GM12874 (cell line): ENCODE results near the gene RBM7.

ENCODE experiments used
- TF ChIP-seq, protein P1 (sequence below): IDR thresholded peaks from 2 replicates; pipeline ENCODE4 v1.5.1; 2011; ENCODE audit warnings: low read depth, mild to moderate bottlenecking, control low read depth, low read length, moderate library complexity; ENCODE audit not compliant: insufficient read depth

The RBM7 gene

DNA sequence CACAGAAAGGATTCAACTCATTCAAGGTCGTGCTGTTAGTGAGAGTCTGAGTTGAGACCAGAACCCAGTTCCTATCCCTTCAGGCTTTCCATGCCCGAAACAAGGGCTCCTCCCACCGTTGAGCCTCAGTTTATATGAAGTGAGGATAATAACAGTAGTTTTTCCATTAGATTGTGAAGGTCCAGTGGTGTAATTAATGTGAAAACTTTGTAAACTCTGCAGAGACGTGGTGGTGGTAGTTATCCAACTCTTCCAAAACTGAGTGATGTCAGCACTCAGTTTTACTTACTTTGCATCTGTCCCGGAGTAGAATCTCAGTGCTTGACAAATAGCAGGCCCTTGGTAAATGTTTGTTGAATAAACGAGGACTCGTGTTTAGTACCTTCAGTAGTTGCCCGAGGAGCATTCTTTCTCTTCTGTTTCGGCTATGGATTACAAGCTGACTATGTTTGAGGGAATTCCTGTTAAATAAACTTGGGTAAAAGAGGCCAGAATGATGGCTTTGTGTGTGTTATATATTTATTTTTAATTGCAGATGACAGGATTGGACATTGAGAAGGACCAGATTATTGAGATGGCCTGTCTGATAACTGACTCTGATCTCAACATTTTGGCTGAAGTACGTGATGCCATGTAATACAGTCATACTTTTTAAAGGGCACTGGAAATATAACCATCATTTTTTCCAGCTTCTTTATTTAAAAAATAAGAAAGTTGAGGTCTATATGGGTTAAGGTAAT, 39.8 kb downstream of the RBM7 start:
- TF ChIP-seq, protein P1, sequence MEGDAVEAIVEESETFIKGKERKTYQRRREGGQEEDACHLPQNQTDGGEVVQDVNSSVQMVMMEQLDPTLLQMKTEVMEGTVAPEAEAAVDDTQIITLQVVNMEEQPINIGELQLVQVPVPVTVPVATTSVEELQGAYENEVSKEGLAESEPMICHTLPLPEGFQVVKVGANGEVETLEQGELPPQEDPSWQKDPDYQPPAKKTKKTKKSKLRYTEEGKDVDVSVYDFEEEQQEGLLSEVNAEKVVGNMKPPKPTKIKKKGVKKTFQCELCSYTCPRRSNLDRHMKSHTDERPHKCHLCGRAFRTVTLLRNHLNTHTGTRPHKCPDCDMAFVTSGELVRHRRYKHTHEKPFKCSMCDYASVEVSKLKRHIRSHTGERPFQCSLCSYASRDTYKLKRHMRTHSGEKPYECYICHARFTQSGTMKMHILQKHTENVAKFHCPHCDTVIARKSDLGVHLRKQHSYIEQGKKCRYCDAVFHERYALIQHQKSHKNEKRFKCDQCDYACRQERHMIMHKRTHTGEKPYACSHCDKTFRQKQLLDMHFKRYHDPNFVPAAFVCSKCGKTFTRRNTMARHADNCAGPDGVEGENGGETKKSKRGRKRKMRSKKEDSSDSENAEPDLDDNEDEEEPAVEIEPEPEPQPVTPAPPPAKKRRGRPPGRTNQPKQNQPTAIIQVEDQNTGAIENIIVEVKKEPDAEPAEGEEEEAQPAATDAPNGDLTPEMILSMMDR = no peak

DNA sequence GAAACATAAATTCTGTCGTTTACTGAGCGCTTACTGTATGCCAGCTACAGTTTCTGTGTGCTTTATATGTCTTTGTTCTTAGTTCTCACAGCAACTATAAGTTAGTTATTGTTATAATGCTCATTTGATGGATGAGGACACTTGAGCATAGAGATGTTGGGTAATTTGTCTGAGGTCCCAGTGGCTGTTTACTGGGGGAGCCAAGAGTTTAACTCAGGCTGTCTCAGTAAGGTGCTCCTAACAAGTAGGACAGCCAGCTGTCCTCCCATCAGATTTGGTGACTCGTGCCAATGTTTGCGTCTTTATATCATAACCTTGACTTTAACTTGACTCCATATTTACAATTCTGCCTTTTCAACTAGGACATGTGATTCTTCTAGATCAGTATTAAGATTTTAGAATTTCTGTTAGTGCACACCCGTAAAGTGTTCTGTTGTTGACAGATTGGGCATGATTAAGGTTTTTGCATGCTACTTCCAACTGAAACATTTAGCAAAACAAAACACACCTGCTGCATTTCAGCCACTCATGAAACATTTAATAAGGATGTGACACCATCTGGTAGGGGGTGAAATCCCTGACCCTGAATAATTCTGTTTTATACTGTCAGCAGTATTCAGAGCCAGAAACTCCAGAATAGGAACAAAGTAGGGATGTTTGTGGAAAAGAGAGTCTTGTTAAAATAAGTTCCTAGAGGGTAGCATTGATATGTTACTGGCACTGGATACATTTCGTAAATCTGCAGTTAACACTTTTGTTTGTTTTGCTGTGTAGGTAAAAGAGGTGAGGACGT, 40.7 kb downstream of the RBM7 start:
- TF ChIP-seq, protein P1 = no peak

DNA sequence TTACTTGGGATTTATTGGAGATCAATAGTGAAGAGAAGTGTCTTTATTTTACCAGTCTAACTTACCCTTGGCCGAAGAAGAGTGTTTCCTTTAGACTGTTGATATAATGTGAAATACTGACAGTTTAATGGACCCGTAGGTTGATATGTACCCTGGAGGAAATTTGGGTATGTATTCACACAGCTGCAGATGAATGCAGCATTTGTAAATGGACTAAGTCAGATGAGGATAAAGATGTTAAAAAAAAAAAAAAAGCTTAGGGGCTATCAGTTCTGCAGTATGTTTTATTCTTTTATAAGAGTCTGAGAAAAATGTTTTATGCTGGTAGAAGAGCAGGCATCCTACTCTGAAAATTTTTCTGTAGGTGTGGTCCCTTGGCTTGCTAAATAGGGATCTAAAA, 41.5 kb downstream of the RBM7 start:
- TF ChIP-seq, protein P1 = no peak

DNA sequence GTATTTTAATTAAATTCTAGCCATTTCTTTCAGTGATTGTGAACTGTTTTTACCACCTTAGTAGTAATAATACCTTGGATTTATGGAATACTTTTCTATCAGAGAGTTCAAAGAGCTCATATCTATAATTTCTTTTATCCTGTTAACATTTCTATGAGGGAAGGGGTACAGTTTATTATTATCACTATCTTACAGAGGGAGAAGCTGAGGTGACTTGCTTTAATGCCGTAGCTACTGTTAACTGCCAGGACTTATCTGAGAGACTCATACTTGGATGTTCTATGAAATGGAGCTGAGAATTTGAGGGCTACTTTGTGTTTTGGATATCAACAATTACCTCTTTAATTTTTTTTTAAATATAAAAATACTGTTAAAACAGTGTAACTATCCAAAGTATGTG, 42.1 kb downstream of the RBM7 start:
- TF ChIP-seq, protein P1 = no peak

DNA sequence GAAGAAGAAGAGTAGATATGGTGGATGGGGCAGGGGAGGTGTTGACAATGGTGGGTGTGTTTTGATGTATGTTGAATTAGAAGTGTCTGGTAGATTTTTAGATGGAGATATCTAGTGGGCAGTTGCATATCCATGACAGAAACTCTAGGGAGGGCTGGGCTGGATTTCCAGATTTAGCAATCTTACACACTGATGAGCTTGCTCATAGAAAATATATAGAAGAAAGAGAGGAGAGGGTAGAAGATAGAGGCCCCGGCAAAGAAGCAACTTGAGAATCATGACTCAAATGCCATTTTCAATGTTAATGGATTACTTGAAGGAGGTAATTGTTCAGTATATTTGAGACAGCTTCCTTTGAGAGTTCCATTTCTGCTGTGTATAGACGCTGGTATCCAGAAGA, 47.0 kb downstream of the RBM7 start:
- TF ChIP-seq, protein P1 = no peak

DNA sequence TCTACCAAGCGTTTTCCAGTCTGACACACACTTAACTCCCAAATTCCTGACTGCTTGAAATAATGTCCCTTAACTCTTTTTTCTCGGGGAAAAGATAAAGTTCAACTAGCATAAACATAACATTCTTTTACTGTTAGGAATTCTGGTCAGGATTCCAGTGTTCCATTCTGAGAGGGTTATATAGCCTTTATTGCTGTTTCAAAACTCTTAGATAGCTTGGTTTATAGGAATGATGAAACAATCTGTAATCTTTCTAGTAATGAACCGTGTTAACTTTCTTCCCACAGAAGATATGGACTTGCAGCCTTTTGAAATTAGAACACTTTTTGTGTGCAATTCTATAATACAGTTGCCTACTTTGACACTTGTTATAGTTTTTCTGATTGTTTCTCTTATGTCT, 47.4 kb downstream of the RBM7 start:
- TF ChIP-seq, protein P1 = no peak

DNA sequence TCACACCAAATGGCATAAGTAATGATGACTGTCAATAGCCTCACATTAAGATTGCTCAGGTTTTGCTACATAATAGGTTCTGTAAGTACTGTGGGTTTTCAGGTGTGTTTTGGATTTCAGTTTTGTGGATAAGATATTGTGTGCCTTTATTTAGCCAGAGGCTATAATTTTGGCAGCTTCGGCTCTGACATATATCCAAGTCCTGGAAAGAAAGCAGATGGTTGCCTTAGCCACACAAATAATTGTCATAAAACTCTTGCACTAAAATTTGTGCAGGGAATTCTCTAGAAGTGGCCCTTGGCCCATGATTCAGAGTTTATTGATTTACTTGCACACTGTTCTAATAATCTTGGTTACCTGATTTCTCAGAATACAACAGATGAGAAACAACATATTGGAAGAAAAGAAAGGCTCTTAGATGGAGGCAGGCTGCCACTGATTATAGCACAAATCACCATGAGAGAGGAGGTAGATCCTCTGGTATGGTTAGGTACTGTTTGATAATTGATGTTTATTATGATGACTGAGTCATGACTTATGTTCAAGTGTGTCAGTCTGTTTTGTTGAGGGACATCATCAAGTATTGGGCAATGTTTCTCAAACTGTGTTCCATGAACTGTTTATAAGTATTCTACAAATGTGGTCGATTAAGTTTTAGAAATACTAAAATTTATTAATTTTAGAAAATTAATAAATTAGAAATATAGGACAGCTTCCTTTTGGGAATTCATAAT, 48.5 kb downstream of the RBM7 start:
- TF ChIP-seq, protein P1 = no peak
